Endothelial cell of umbilical vein (primary cell): Measurements from ENCODE around the gene RBMS2. TPM values are rescaled to one million over a fixed set of nuclear protein-coding genes. Genes with fewer than 3 reads are reported as not detected.

Experiments
- BruUV-seq: library from RNA; stranded (reverse); fragments of 400-500 nt; replicated peaks from 2 replicates; lab custom pipeline; 2021; lab: Mats Ljungman, UMichigan
- CTCF ChIA-PET: fragments of 300-600, 350-600 bp; sonication (Branson Sonifier 250); formaldehyde crosslinking; loops from one replicate; lab custom pipeline; 2021; ENCODE audit warnings: antibody characterized with exemption, inconsistent platforms; lab: Charles Lee
- POLR2A ChIA-PET: fragments of 300-600, 350-600 bp; sonication (Branson Sonifier 250); formaldehyde crosslinking; loops from one replicate; lab custom pipeline; 2021; ENCODE audit warnings: antibody characterized with exemption, inconsistent platforms; lab: Charles Lee
- DNase-seq: peaks from one replicate; pipeline ENCODE4 v3.0.0-alpha.2; 2011; ENCODE audit warnings: low read depth, low spot score
- FAIRE-seq: peaks from 2 replicates; lab custom pipeline; 2011; peaks lifted over from hg19 to GRCh38; lab: Jason Lieb, UNC
- H2AFZ ChIP-seq: 2 replicates; pipeline ENCODE4 v1.6.0; 2012; ENCODE audit warnings: low read depth, low read length, control low read depth, inconsistent platforms
- H3K27ac ChIP-seq: 2 replicates; pipeline ENCODE4 v1.5.1; 2011; ENCODE audit warnings: low read depth, mild to moderate bottlenecking, control low read depth, low read length, moderate library complexity; ENCODE audit not compliant: insufficient read depth
- H3K27me3 ChIP-seq, 2 experiments: 2 replicates each; pipeline versions ENCODE4 v1.6.0 to v1.6.1; 2011; ENCODE audit warnings: low read length in 2 of 2, mixed read lengths in 1 of 2; ENCODE audit not compliant: control insufficient read depth in 2 of 2, insufficient read depth in 2 of 2
- H3K36me3 ChIP-seq, 2 experiments: 2 replicates in 1 of 2; 3 replicates in 1 of 2; pipeline ENCODE4 v1.5.1; 2011; ENCODE audit warnings: low read length in 2 of 2, mild to moderate bottlenecking in 1 of 2, moderate library complexity in 1 of 2; ENCODE audit not compliant: control insufficient read depth in 2 of 2, insufficient read depth in 2 of 2; ENCODE audit errors: extremely low read depth in 1 of 2
- H3K4me1 ChIP-seq: 3 replicates; pipeline ENCODE4 v1.5.1; 2011; ENCODE audit warnings: mild to moderate bottlenecking, low read length; ENCODE audit not compliant: control insufficient read depth, insufficient read depth; ENCODE audit errors: extremely low read depth
- H3K4me2 ChIP-seq: 2 replicates; pipeline ENCODE4 v1.6.1; 2011; ENCODE audit warnings: low read length, control low read depth, mixed read lengths; ENCODE audit not compliant: insufficient read depth
- H3K4me3 ChIP-seq, 3 experiments: fragments of 200-600 bp in 1 of 3; sonication (generic), shearing (Covaris generic) in 1 of 3; replicated peaks in 1 of 3; 2 replicates each; pipeline ENCODE4 v1.5.1; 2011 to 2016; ENCODE audit warnings: control low read depth in 3 of 3, low read length in 3 of 3, mild to moderate bottlenecking in 2 of 3, inconsistent platforms in 1 of 3, low read depth in 1 of 3, moderate library complexity in 1 of 3; ENCODE audit not compliant: insufficient read depth in 1 of 3
- H3K79me2 ChIP-seq: 2 replicates; pipeline ENCODE4 v1.6.0; 2012; ENCODE audit warnings: low read length, inconsistent platforms; ENCODE audit not compliant: control insufficient read depth, insufficient read depth
- H3K9ac ChIP-seq: replicated peaks from 2 replicates; pipeline ENCODE3; 2011; ENCODE audit warnings: low read length, control low read depth; ENCODE audit not compliant: insufficient read depth; ENCODE audit errors: extremely low read depth
- H3K9me1 ChIP-seq: replicated peaks from 3 replicates; pipeline ENCODE4 v1.6.0; 2011; ENCODE audit warnings: mild to moderate bottlenecking, low read length; ENCODE audit not compliant: control insufficient read depth, insufficient read depth; ENCODE audit errors: extremely low read depth
- H3K9me3 ChIP-seq: replicated peaks from 2 replicates; pipeline ENCODE4 v1.5.1; 2012; ENCODE audit warnings: low read length, inconsistent platforms; ENCODE audit not compliant: control insufficient read depth, insufficient read depth
- H4K20me1 ChIP-seq: replicated peaks from 2 replicates; pipeline ENCODE3; 2011; ENCODE audit warnings: mild to moderate bottlenecking, low read length; ENCODE audit not compliant: control insufficient read depth, insufficient read depth; ENCODE audit errors: extremely low read depth
- EZH2 ChIP-seq: IDR thresholded peaks from 2 replicates; pipeline ENCODE4 v1.6.1; 2012; ENCODE audit warnings: borderline replicate concordance, low read depth, mild to moderate bottlenecking, moderate library complexity, low read length, inconsistent platforms; ENCODE audit not compliant: severe bottlenecking
- GATA2 ChIP-seq: IDR thresholded peaks from 2 replicates; pipeline ENCODE4 v1.7.0; 2011; ENCODE audit warnings: low read depth, mild to moderate bottlenecking, moderate library complexity, mixed read lengths, low read length; ENCODE audit not compliant: insufficient read length, insufficient read depth
- JUN ChIP-seq: IDR thresholded peaks from 2 replicates; pipeline ENCODE4 v1.6.1; 2011; ENCODE audit warnings: borderline replicate concordance, low read depth; ENCODE audit not compliant: insufficient read length, insufficient read depth
- POLR2AphosphoS5 ChIP-seq: IDR thresholded peaks from 2 replicates; pipeline ENCODE4 v1.6.1; 2012; ENCODE audit warnings: low read depth, mild to moderate bottlenecking, control low read depth, low read length, moderate library complexity; ENCODE audit not compliant: insufficient read depth
- dilution Hi-C: fragments of 300-500 bp; cut with MboI; formaldehyde crosslinking; loops from one replicate; pipeline ENCODE4 v1.15.0; 2019; ENCODE audit warnings: low sequenced_read_pairs; ENCODE audit not compliant: extremely low pct_ligation_motif_present
- intact Hi-C: fragments of 100-400 bp; cut with micrococcal nuclease; formaldehyde crosslinking; loops from one replicate; pipeline ENCODE4 v1.10.0; 2022
- polyA plus RNA-seq, 4 experiments: library from polyadenylated mRNA; depleted of rRNA in 3 of 4; stranded (reverse) in 3 of 4; unstranded in 1 of 4; fragments of >200 nt; gene quantifications; 2 replicates each; pipeline versions ENCODE4 v1.2.1 to v1.2.3, GENCODE V29; 2011 to 2012; ENCODE audit warnings: missing spikeins in 1 of 4
- total RNA-seq: library from RNA; stranded (reverse); gene quantifications from 2 replicates; pipeline ENCODE4 v1.2.3, GENCODE V29; 2021
- TF ChIP-seq, protein P1 (sequence below): IDR thresholded peaks from 2 replicates; pipeline ENCODE4 v1.6.1; 2011; ENCODE audit not compliant: insufficient read depth, insufficient read length
- TF ChIP-seq, protein P2 (sequence below), 2 donors: IDR thresholded peaks; 1 replicate in 1 of 2; 2 replicates in 1 of 2; pipeline ENCODE4 v1.5.1; 2011; ENCODE audit warnings: low read length in 2 of 2, mild to moderate bottlenecking in 2 of 2, moderate library complexity in 2 of 2, control low read depth in 1 of 2, inconsistent platforms in 1 of 2, low read depth in 1 of 2; ENCODE audit not compliant: insufficient read depth in 1 of 2; ENCODE audit errors: extremely low read depth in 1 of 2

RBMS2 gene
- total and polyA plus RNA-seq, 2 donors (not counting 3 experiments of a cell fraction or from before 2014, with no cell fraction given): 66.8 to 103 TPM

DNA sequence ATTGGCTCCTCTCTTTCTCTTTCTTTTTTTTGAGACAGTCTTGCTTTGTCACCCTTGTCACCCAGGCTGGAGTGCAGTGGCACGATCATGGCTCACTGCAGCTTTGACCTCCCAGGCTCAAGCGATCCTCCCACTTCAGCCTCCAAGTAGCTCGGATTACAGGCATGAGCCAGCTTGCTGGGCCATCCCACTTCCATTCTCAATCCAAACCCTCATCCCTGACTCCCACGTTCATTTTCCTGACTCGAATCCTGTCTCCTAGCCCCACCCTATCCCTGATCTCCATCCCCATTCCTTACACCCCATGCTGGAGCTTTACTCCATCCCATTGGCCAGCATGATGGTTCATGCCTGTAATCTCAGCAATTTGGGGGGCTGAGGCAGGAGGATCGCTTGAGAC, 45.5 kb upstream of the RBMS2 start:
- ChIA-PET CTCF (no interaction called here), POLR2A (no interaction called here)
- no peak for DNase-seq
- Histone ChIP-seq H3K27me3 (no peaks in the 10 kb centered on the region), H2AFZ (no peak overlapping the region), H3K4me2 (no peak overlapping the region), H3K79me2 (no peaks in the 10 kb centered on the region), H3K4me1 (no peaks in the 10 kb centered on the region), H3K9ac (no peak overlapping the region), H4K20me1 (no peaks in the 10 kb centered on the region), H3K4me3 (no peak overlapping the region), H3K36me3 (peaks cover 0 to 4% of the 10 kb centered on the region in 2 experiments), H3K9me1 (no peaks in the 10 kb centered on the region), H3K9me3 (no peaks in the 10 kb centered on the region), H3K27ac (no peak overlapping the region)
- no TSS peak for BruUV-seq
- no peak for TF ChIP-seq GATA2
- TF ChIP-seq, protein P1, sequence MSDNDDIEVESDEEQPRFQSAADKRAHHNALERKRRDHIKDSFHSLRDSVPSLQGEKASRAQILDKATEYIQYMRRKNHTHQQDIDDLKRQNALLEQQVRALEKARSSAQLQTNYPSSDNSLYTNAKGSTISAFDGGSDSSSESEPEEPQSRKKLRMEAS: no peak
- intact Hi-C loops: no loop called here
- dilution Hi-C loops: no loop called here
- no peak for FAIRE-seq

DNA sequence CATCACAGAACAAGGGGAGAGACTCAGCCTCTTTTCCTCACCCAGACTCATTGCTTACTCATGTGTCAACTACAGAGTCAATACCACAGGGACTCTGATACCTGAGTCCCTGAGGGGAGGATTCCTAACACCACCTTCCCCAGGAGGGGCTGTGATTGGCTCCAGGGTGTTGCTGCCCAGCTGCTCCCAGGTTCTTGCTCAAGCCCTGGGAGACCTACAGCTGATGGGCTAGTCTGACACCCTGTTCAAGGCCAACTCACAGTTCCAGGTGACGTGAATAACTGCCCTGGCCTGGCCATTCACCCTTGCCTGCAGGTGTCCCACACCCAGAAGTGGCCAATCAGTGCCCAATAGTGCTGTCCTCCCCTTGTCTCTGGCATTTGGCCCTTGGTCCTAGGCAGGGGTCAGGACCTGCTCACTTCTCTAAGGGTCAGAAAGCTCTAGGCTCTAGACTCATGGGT, 44.6 kb upstream of the RBMS2 start:
- no peaks in the 10 kb centered on the region for H3K9me1 ChIP-seq
- H2AFZ ChIP-seq: no peak overlapping the region
- CTCF ChIA-PET: no interaction called here
- peaks cover 0 to under 1% of the 10 kb centered on the region in 2 experiments for H3K36me3 ChIP-seq
- H3K4me3 ChIP-seq: no peak overlapping the region
- intact Hi-C loops: no loop called here
- no TSS peak for BruUV-seq
- no peak for DNase-seq
- POLR2A ChIA-PET: no interaction called here
- no peaks in the 10 kb centered on the region for H4K20me1 ChIP-seq
- H3K27ac ChIP-seq: no peak overlapping the region
- no peak for FAIRE-seq
- no peaks in the 10 kb centered on the region for H3K4me1 ChIP-seq
- no peak overlapping the region for H3K9ac ChIP-seq
- no peaks in the 10 kb centered on the region for H3K9me3 ChIP-seq
- no peaks in the 10 kb centered on the region for H3K27me3 ChIP-seq
- H3K79me2 ChIP-seq: no peaks in the 10 kb centered on the region
- dilution Hi-C loops: no loop called here
- TF ChIP-seq GATA2: no peak
- TF ChIP-seq JUN: no peak
- TF ChIP-seq, protein P2, sequence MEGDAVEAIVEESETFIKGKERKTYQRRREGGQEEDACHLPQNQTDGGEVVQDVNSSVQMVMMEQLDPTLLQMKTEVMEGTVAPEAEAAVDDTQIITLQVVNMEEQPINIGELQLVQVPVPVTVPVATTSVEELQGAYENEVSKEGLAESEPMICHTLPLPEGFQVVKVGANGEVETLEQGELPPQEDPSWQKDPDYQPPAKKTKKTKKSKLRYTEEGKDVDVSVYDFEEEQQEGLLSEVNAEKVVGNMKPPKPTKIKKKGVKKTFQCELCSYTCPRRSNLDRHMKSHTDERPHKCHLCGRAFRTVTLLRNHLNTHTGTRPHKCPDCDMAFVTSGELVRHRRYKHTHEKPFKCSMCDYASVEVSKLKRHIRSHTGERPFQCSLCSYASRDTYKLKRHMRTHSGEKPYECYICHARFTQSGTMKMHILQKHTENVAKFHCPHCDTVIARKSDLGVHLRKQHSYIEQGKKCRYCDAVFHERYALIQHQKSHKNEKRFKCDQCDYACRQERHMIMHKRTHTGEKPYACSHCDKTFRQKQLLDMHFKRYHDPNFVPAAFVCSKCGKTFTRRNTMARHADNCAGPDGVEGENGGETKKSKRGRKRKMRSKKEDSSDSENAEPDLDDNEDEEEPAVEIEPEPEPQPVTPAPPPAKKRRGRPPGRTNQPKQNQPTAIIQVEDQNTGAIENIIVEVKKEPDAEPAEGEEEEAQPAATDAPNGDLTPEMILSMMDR (IDR thresholded peaks at IDR 0.05; ENCODE audit: extremely low read depth in 1 of 2, insufficient read depth in 1 of 2, low read depth in 1 of 2, low read length in 2 of 2): no peak
- TF ChIP-seq, protein P1: no peak
- TF ChIP-seq EZH2: no peak
- TF ChIP-seq POLR2AphosphoS5: no peak
- H3K4me2 ChIP-seq: no peak overlapping the region
